HG02678 (cell line): ENCODE measurements around the gene STK32B.
"Not testable (repeated sequence)": the region's sequence is repeated elsewhere in the genome, so short reads cannot be mapped to it uniquely, and the experiment has no call there.

Source experiments
- ATAC-seq: cut with Tn5 transposase; IDR thresholded peaks from one replicate; pipeline ENCODE4 v1.9.1; 2021; ENCODE audit warnings: mild to moderate bottlenecking, moderate library complexity; ENCODE audit not compliant: unreplicated experiment

Gene STK32B

DNA sequence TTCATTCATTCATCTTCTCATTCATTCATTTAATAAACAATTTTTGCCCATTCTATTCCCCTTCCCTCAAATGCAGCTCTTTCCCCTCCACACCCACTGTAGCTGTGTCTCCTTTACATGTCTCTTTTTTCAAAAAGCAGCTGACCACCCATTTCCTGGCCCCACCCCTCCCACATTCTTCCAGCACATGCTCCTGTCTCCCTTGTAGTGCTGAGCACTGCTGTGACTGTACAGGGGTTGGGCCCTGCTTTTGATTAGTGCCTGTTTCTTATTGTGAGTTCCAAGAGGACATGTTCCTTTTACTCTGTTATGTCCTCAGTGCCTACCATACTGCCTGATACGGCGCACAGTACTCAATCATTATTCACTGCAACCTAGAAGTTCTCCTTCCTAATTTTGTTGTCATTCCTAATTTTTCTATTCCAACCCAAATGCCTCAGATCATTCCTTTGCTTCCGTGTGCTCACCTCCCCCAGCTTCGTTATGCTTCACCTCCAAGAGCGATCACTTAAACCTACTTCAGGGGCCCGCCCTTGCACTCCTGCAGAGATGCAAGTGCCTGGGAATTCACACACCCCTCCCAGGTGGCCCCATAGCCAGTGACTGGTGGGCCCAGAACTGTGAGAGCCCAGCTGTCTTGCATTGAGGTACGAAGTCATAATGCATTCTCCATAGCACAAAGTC, 152.2 kb downstream of the STK32B start:
- no peak for ATAC-seq

DNA sequence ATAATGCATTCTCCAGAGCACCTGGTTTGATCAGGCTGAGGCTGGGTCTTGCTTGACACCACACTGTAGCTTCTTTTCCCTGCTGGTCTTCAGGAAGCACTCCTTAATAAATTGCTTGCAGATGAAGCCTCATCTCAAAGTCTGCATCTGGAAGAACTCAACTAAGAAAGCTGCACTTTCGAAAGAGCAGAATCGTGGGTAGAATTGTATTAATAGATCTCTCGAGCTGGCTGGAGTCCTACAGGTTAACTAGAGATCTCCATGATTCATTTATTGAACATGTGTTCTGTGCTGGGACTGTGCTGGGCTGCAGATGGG, 152.7 kb downstream of the STK32B start:
- no peak for ATAC-seq

DNA sequence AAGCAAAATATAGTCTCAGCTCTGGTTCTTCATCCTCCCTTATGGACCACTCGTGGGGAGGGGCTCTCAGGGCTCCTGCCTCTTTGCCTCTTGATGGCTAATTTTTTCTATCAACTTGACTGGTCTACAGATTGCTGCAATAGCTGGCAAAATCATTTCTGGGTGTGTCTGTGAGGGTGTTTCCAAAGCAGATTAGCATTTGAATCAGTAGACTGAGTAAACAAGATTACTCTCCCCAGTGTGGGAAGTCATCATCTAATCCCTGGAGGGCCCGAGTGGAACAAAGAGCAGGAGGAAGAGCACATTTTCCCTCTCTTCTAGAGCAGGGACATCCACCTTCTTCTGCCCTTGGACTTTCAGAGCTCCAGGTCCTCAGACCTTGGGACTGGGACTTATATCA, 153.5 kb downstream of the STK32B start:
- no peak for ATAC-seq

GRCh38 chr4:5206016-5206790, 154.9 kb downstream of the STK32B start:
- ATAC-seq: no peak

- no peak for ATAC-seq
Measured at GRCh38 chr4:5209862-5210261, 158.6 kb downstream of the STK32B start.

GRCh38 chr4:5211282-5211839, 160.1 kb downstream of the STK32B start:
- no peak for ATAC-seq

DNA sequence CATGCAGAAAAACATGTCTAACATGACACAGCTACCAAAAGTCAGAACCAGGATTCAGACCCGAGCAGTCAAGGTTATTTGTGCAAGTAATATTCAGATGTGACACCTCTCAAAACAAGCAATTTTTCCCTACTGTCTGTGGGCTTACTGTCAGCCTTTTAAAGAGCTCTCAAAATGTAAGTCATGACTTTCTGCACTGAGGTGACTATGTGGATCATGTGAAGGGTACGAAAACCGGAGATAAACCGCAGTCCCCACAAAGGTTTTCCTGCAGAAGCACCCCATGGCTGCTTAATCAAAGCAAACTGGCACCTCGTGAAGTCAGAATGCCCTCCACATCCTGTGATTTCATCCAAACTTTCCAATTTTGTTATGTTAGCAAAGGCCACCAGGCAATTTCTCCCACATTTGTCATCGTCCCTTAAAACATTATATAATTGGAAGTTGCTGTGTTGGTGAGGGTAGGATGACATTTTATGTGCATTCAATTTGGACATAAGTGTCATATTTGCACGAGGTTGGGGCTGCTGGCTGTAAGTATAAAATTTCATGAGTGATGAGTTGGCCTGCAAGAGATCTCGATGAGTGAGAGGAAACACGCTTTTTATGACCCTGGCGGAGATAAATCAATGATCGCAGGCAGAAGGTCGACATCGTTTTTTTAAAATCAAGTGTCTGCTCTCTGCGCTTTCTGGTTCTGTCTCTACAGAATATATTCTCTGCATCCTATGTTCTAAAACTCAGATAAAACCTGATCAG, 161.2 kb downstream of the STK32B start:
- no peak for ATAC-seq

- ATAC-seq: no peak
Measured at GRCh38 chr4:5213087-5213595, 161.9 kb downstream of the STK32B start.

DNA sequence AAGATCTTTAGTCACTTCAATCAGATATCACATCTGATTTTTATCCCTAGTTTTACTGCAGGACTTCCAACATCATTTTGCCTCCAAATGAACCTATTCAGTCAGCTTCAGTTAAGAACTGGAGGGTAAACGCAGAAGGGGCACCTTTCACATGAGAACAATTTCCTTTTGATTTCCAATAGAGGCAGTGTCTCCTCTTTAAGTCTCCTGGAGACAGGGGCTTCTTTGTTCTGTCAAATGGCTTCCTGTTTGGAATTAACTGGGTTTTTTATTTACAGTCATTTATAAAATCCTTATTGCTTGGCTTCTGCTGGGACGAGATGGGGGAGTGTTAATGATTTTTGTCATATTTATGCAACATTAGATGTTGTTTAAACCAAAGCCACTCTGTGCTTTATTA, 164.0 kb downstream of the STK32B start:
- ATAC-seq: no peak

- ATAC-seq: no peak
Measured at GRCh38 chr4:5217421-5217820, 166.1 kb downstream of the STK32B start.

DNA sequence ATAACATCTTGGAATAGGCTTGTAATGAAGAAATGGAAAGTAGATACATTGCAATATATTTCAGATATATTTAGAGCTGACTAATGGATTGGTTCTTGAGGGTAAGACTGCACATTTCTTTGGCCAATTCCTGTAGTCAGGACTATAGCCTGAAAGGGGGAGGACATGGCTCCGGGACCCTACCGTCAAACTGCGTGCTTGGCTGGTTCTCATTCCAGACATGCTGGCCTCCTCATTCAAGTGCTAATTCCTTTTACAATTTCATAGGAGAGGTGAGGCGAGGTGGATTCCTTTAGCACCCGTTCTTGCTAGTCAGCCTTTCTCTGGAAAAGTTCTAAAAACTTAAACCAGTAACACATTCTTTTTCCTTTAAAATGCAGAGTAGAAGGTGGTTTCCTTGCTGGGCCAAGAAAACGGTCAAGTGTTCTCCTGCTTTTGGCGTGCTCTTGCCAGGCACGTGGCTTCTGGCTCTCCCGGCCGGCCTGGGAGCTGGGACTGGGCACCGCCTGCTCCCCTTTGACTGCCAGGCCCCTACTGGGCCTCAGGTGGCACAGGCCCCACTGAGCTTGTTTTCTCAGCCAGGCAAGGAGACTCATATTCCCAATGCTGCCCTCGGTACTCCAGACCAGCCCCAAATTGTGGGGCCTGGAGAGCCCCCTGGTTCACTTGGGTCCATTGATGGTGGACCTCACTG, 167.2 kb downstream of the STK32B start:
- ATAC-seq: no peak

- no peak for ATAC-seq
Measured at GRCh38 chr4:5220028-5220427, 168.7 kb downstream of the STK32B start.

DNA sequence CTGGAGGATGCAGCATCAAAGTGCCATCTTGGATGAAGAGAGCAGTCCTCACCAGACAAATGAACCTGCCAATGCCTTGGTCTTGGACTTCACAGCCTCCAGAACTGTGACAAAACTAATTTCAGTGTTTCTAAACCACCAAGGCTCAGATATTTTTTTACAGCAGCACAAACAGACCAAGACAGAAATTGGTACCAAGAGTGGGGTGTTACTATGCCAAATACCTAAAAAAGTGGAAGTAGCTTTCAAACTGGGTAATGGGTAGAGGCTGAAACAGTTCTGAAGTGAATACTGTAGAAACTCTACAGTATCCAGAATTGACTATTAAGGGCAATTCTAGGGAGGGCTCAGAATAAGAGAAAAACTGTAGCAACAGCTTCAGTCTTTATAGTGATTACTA, 170.8 kb downstream of the STK32B start:
- no peak for ATAC-seq

DNA sequence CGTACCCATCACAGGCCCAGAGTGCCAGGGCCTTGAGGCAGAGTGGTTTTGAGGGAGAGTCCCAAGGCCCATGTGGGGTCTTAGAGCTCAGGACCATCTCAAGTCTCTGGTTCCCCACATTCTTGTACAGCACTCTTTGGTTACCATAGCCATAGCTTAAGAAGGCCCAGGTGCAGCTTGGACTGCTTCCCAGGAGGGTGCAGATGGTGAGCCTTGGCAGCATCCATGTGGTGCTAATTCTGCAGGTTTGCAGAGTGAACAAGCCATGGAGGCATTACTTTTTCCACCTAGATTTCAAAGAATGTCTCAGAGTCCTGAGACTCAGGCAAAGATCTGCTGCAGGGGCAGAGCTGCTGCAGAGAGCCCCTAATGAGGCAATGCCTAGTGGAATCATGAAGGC, 171.7 kb downstream of the STK32B start:
- no peak for ATAC-seq

- no peak for ATAC-seq
Measured at GRCh38 chr4:5224340-5224739, 173.1 kb downstream of the STK32B start.

DNA sequence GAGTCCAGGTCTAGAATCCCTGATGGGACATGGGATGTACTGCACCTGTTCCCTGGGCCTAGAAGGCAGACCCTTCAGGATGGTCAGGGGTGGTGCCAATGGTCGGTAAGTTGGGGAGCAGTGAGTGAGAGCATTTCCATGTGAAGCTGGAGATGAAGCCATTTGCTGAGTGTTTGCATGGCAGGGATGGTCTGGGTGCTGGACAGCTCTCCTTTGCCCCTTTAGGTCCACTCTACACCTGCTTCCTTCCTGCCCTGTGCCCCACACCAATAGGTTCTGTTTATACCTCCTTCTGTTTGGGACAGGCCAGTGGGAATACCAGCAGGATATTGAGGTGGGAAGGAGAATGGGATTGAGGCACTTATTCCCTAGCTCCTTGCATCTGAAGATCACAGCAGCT, 181.3 kb downstream of the STK32B start:
- ATAC-seq: no peak

GRCh38 chr4:5237086-5237660, 185.9 kb downstream of the STK32B start:
- no peak for ATAC-seq

- ATAC-seq: no peak
Measured at GRCh38 chr4:5238173-5238572, 186.9 kb downstream of the STK32B start.

- ATAC-seq: not testable (repeated sequence)
Measured at GRCh38 chr4:5247061-5247460, 195.8 kb downstream of the STK32B start.

DNA sequence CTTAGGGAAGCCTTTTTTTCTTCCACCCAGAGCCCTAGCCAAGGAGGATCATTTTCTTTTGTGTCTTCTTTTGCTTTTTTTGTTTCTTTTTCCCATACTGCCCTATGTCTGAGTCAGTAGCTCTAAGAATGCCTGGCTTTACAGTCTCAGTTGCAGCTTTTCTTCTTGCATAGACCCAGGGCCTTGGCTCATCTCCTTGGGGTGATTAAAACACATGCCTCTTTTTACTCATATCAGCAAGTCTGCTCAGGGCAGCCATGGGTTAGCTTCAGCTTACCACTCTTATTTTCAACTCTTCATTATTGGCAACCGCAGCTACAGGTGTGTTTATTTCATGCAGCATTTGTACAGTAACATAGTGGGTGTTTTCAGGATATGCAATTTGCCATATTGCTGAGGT, 196.5 kb downstream of the STK32B start:
- no peak for ATAC-seq

GRCh38 chr4:5249727-5250126, 198.4 kb downstream of the STK32B start:
- no peak for ATAC-seq
